A673 (cell line): ENCODE measurements around the gene USP5. TPM values are rescaled to one million over a fixed set of nuclear protein-coding genes. Genes with fewer than 3 reads are reported as not detected.

Experiments used
- Bru-seq: library from RNA; stranded (reverse); fragments of 400-500 nt; gene quantifications from one replicate; lab custom pipeline; 2021; lab: Mats Ljungman, UMichigan
- BruChase-seq, 2 experiments: library from RNA; stranded (reverse); fragments of 400-500 nt; gene quantifications; one replicate each; lab custom pipeline; 2021; lab: Mats Ljungman, UMichigan
- BruUV-seq: library from RNA; stranded (reverse); fragments of 400-500 nt; replicated peaks from 2 replicates; lab custom pipeline; 2021; lab: Mats Ljungman, UMichigan
- CTCF ChIA-PET: fragments of 300-600 bp; sonication (Branson Sonifier 250); formaldehyde crosslinking; loops from one replicate; lab custom pipeline; 2022; ENCODE audit warnings: antibody characterized with exemption; lab: Charles Lee
- POLR2A ChIA-PET: fragments of 300-600 bp; sonication (Branson Sonifier 250); formaldehyde crosslinking; loops from one replicate; lab custom pipeline; 2022; ENCODE audit warnings: antibody characterized with exemption; ENCODE audit not compliant: low non-redundant PET; lab: Charles Lee
- DNase-seq: peaks from one replicate; pipeline ENCODE4 v3.0.0-alpha.2; 2015; ENCODE audit warnings: low spot score
- H3K27ac ChIP-seq: fragments of 200-600 bp; sonication (generic); 2 replicates; pipeline ENCODE4 v1.5.1; 2016; ENCODE audit warnings: mixed run types, low read depth, mild to moderate bottlenecking, mixed read lengths, antibody characterized with exemption, low read length; ENCODE audit not compliant: poor library complexity, severe bottlenecking
- H3K27me3 ChIP-seq: fragments of 200-600 bp; sonication (generic); replicated peaks from 2 replicates; pipeline ENCODE4 v1.6.1; 2017; ENCODE audit warnings: mixed run types, low read depth, mild to moderate bottlenecking, mixed read lengths, antibody characterized with exemption, low read length; ENCODE audit not compliant: insufficient read depth, poor library complexity
- H3K36me3 ChIP-seq: fragments of 200-600 bp; sonication (generic); 2 replicates; pipeline ENCODE4 v1.6.1; 2016; ENCODE audit warnings: mixed run types, mild to moderate bottlenecking, mixed read lengths, antibody characterized with exemption, low read length; ENCODE audit not compliant: insufficient read depth, poor library complexity, severe bottlenecking
- H3K4me1 ChIP-seq: fragments of 200-600 bp; sonication (generic); 2 replicates; pipeline ENCODE4 v1.6.1; 2017; ENCODE audit warnings: mixed run types, mild to moderate bottlenecking, mixed read lengths, antibody characterized with exemption, low read length; ENCODE audit not compliant: insufficient read depth, poor library complexity, severe bottlenecking
- H3K4me3 ChIP-seq: fragments of 200-600 bp; sonication (generic); 2 replicates; pipeline ENCODE4 v1.5.1; 2016; ENCODE audit warnings: low read depth, mixed run types, mild to moderate bottlenecking, mixed read lengths, low read length; ENCODE audit not compliant: poor library complexity, severe bottlenecking
- H3K9me3 ChIP-seq: fragments of 200-600 bp; sonication (generic); 2 replicates; pipeline ENCODE4 v1.6.1; 2016; ENCODE audit warnings: mixed run types, low read depth, mild to moderate bottlenecking, mixed read lengths, antibody characterized with exemption, low read length; ENCODE audit not compliant: poor library complexity, severe bottlenecking
- EZH2 ChIP-seq: fragments of 200-600 bp; sonication (generic); IDR thresholded peaks from 2 replicates; pipeline ENCODE4 v1.6.1; 2017; ENCODE audit warnings: borderline replicate concordance, low read depth, mild to moderate bottlenecking, mixed read lengths, antibody characterized with exemption, low read length; ENCODE audit not compliant: poor library complexity, severe bottlenecking
- intact Hi-C: fragments of 100-400 bp; cut with micrococcal nuclease; formaldehyde crosslinking; loops from one replicate; pipeline ENCODE4 v1.10.0; 2022; ENCODE audit not compliant: unreplicated experiment
- long read RNA-seq: library from polyadenylated mRNA; stranded (forward); transcript quantifications from one replicate; pipeline ENCODE4 v2.0.0, GENCODE V29; 2022
- total RNA-seq: library from RNA; stranded (reverse); gene quantifications from 2 replicates; pipeline ENCODE4 v1.2.3, GENCODE V29; 2021
- TF ChIP-seq, protein P1 (sequence below): fragments of 300-800, 200-600 bp; sonication (generic); conservative IDR thresholded peaks from 2 replicates; pipeline ENCODE4 v1.5.1; 2017; ENCODE audit warnings: low read depth, mild to moderate bottlenecking, antibody characterized with exemption, low read length, moderate library complexity, mixed read lengths

USP5 gene, protein sequence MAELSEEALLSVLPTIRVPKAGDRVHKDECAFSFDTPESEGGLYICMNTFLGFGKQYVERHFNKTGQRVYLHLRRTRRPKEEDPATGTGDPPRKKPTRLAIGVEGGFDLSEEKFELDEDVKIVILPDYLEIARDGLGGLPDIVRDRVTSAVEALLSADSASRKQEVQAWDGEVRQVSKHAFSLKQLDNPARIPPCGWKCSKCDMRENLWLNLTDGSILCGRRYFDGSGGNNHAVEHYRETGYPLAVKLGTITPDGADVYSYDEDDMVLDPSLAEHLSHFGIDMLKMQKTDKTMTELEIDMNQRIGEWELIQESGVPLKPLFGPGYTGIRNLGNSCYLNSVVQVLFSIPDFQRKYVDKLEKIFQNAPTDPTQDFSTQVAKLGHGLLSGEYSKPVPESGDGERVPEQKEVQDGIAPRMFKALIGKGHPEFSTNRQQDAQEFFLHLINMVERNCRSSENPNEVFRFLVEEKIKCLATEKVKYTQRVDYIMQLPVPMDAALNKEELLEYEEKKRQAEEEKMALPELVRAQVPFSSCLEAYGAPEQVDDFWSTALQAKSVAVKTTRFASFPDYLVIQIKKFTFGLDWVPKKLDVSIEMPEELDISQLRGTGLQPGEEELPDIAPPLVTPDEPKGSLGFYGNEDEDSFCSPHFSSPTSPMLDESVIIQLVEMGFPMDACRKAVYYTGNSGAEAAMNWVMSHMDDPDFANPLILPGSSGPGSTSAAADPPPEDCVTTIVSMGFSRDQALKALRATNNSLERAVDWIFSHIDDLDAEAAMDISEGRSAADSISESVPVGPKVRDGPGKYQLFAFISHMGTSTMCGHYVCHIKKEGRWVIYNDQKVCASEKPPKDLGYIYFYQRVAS
- 209 and 224 TPM in 2 replicates for total RNA-seq
- percentile 76 among the genes with signal in this experiment for Bru-seq, nascent RNA
- percentile 78 among the genes with signal in this experiment for BruChase-seq, experiment 1, labeled RNA remaining after a 2-hour chase
- percentile 92 among the genes with signal in this experiment for BruChase-seq, experiment 2, labeled RNA remaining after a 6-hour chase
- long read RNA-seq, transcript USP5-201 (20 exons, 3,181 nt): minor isoform, 21 of 439 reads
- long read RNA-seq, transcript USP5-202 (20 exons, 3,083 nt): major isoform, 343 of 439 reads
- long read RNA-seq, partial matches to known transcripts: 45 of 439 reads
- long read RNA-seq, other reads (novel, unspliced or antisense): 28 of 439 reads

DNA sequence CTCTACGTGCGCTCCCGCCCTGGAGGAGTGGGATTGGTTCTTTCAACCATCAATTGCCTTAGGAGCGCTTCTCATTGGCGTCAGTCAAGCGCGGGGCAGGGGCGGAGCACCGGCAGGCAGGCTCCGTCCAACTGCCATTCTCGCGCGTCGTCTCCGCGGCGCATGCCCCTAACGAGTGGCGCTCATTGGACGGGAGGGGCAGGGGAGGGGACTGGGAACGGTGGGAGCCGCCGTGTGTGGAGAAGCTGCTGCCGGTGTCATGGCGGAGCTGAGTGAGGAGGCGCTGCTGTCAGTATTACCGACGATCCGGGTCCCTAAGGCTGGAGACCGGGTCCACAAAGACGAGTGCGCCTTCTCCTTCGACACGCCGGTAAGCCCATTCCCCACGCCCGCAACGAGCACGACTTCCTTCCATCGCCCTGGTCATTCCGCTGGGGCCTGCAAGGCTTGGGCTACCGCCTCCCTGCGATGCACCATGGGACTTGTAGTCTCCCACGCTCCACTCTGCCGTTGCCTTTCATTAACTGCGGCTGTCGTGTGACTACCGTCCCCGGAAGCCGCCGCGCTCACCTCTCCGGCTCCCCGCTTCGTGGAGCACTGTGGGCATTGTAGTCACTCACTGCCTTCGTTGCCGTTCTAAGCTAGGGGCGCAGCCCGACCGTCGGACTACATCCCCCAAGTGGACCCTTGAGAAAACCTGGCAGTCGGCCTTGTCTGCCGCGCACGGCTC is at the start of gene USP5:
TSS of gene USP5 (plus strand) at position 230 of the 730 bp plus-strand sequence. CDS start at position 260, 30 bp downstream.
- H3K9me3 ChIP-seq: no peaks in the 10 kb centered on the region
- DNase-seq: peak; percentile 100
- H3K27ac ChIP-seq: peak within 1 kb of the TSS; percentile 81
- H3K4me3 ChIP-seq: peak within 1 kb of the TSS; percentile 67
- no peaks in the 10 kb centered on the region for H3K27me3 ChIP-seq
- peaks cover 24% of the 10 kb centered on the region for H3K4me1 ChIP-seq
- CTCF ChIA-PET: interaction anchor here (0.5 to 2.9 kb wide), 6 partner anchors 17 to 163 kb away, joined by 3 to 13 read pairs (median 4); partner anchors contain the start of genes SPSB2 and ZNF384
- POLR2A ChIA-PET: interaction anchor here (0.6 to 1.4 kb wide), 5 partner anchors 9 to 170 kb away, joined by 3 to 9 read pairs (median 5); partner anchors contain the start of genes C12orf57, RNU7-1 and TPI1
- intact Hi-C loops: loop anchor here (2.0 kb wide), 1 partner anchor 15 kb away; the partner anchor contains the start of gene TPI1
- TSS peak; percentile 68 for BruUV-seq
- TF ChIP-seq EZH2: no peak
- TF ChIP-seq, protein P1, sequence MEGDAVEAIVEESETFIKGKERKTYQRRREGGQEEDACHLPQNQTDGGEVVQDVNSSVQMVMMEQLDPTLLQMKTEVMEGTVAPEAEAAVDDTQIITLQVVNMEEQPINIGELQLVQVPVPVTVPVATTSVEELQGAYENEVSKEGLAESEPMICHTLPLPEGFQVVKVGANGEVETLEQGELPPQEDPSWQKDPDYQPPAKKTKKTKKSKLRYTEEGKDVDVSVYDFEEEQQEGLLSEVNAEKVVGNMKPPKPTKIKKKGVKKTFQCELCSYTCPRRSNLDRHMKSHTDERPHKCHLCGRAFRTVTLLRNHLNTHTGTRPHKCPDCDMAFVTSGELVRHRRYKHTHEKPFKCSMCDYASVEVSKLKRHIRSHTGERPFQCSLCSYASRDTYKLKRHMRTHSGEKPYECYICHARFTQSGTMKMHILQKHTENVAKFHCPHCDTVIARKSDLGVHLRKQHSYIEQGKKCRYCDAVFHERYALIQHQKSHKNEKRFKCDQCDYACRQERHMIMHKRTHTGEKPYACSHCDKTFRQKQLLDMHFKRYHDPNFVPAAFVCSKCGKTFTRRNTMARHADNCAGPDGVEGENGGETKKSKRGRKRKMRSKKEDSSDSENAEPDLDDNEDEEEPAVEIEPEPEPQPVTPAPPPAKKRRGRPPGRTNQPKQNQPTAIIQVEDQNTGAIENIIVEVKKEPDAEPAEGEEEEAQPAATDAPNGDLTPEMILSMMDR: no peak
- peaks cover 48% of the 10 kb centered on the region for H3K36me3 ChIP-seq

DNA sequence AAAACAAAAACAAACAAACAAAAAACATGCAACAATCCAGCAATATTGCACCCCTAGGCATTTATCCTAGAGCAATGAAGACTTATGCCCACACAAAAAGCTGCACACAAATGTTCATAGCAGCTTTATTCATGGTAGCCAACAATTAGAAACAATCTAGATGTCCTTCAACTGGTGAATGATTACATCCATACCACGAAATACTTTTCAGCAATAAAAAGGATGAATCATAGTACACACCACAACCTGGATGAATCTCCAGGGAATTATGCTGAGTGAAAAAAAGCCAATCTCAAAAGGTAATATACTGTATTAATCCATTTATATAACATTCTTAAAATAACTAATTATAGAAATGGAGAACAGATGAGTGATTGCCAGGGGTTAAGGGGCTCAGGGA is 44.8 kb upstream of the USP5 start:
- Histone ChIP-seq H3K27me3 (no peaks in the 10 kb centered on the region), H3K9me3 (no peaks in the 10 kb centered on the region), H3K36me3 (no peaks in the 10 kb centered on the region), H3K4me1 (no peaks in the 10 kb centered on the region), H3K27ac (no peak overlapping the region), H3K4me3 (no peak overlapping the region)
- intact Hi-C loops: no loop called here
- no peak for TF ChIP-seq EZH2
- TF ChIP-seq, protein P1: no peak
- no peak for DNase-seq
- ChIA-PET CTCF (interaction anchor here (0.7 kb wide), 1 partner anchor 437 kb away, joined by 5 read pairs; no protein-coding TSS in a partner anchor), POLR2A (no interaction called here)
- BruUV-seq: no TSS peak
